Amniotic stem cell (primary cell): ENCODE results near the gene PRKD3.

Experiments used
- DNase-seq: peaks from one replicate; lab custom pipeline; 2025; lab: John Stamatoyannopoulos, UW

The PRKD3 gene

DNA sequence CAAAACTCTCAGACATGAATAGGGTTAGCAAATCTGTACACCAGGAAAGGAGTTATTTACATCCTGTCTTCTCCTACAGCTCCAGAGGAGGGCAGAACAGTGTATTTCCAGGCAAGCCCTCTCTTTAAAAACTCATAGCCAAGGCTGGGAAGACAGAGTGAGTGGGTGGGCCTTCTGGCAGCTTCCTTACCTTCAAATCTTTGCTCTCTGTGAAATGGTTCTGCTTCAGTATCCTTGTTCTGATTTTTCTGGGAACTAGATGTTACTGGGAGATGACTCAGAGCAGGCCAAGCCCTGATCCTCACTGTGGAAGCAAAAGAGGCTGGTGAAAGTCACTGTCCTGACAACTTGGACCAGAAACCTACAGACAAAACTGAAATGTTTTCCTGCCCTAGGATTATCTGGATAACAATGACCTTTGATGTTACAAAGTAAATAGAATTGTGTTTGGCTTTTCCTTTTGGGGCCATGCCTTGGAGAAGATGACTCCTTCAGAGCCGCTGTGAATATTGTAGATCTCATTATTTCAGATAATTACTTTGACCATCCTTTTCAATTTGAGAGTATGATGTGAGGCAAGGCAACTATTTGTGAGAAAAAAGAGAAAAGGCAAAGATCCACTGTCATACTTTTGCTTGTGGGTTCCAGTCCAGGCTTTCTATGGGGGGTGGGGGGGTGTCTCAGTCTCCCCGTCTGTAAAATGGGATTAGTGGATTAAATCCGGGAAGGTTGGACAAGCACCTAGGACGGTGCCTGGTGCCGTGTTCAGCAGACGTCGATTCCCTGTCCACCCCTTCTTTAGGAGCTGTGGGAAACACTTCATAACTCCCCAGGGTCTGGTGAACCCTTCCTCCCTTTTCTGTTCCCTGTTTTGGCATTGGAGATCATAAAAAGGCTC is 19.2 kb upstream of the PRKD3 start:
- DNase-seq: no peak

DNA sequence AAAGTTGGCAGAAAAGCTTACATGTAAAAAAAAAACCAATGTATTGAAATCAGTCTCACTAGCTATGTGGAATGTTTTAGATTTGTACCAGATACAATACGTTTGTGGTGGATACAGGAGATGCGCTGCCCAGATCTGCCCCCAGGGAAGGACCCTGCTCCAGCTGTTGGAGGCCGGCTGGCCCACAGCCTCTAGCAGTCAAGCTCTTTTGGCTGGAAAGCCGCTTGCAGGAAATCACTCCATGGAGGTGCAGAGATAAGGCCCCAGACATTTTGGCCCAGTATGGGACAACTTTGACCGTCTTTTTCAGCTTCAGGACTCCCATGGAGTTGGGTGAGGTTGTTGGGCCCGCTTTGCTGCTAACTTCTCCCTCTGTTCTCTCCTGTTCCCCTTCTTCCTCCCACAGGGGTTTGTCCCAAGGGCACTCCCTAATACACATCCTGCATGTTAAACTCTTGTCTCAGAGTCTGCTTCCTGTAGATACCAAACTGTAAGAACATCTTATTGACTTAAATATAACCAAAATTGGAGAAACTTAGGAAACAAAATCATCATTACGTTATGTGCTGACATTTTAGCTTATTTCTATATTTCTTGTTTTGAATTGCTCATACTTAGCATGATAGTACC is 18.1 kb upstream of the PRKD3 start:
- DNase-seq: no peak

DNA sequence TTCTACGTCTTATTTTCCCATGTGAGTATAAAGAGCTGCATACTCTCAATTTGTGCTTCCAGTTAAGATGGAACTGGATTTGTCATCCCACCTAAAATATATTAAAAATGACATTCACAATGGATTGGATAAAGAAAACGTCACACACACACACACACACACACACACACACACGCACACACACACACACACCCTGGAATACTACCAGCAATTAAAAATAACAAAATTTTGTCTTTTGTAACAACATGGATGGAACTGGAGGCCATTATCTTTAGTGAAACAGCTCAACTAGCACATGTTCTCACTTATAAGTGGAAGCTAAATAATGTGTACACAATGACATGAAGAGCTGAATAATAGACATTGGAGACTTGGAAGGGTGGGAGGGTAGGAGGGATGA is 16.0 kb upstream of the PRKD3 start:
- DNase-seq: no peak

DNA sequence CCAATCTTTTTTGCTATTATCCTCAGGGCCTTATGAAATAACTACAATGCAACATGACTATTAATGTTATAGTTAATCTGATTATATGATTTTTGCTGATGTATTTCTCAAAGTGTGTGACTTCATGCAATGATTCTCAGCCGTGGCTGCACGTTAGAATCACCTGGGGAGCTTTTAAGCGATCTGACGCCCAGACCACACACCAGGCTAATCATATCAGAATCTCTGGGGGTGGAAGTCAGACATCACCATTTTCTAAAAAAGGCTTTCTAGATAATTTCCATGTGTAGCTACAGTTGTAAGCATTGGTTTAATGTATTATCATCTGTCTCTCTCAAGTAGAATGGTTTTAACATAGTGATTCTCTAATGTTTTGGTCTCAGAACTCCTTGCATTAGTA is 14.3 kb upstream of the PRKD3 start:
- DNase-seq: no peak

DNA sequence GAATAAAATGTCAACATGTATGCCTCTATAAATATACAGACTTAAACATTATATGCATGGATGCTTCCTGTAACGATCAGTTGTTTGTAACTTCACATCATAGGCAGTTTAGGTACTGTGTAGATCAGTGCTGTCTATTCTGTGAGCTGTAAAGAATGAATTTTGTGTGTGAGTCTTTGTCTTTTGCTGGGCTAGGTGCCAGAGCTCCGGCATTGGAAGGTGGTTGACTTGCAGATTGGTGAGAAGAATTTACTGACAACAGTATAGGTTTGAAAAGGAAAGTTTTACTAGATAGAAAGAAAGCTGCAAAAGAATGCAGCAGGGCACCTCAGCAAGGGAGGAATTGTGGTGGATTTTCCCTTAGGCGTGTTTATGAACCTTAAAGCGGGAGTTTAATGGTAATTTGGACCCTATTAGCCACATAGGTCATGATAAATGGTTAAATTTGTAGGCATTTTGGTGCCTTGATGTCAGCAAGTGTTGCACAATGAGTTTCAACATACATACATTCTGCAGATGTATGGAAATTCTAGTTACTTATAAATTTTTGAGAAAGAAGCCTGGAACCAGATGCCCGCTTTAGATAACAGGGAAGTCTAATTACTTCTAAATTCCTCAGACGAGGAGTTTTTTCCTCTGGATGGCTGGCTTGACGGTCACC is 13.1 kb upstream of the PRKD3 start:
- DNase-seq: no peak

DNA sequence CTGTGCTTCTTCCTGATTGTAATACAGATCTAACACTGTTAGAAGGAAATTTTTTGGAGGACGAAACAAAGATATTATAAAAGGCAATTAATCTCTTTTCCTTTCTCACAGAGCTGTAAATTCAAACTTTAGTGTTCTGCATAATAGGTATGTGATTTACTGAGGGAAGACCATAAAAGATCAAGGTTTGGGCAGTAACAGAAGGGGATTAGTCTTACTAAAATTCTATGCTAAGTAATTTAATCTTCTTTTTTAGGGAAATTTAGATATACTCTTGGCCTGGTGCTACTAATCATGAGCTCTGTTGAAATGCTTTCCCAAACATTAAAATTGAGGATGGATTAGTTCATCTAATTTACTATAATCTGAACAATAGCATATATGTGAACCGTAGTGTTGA is 11.0 kb upstream of the PRKD3 start:
- no peak for DNase-seq

DNA sequence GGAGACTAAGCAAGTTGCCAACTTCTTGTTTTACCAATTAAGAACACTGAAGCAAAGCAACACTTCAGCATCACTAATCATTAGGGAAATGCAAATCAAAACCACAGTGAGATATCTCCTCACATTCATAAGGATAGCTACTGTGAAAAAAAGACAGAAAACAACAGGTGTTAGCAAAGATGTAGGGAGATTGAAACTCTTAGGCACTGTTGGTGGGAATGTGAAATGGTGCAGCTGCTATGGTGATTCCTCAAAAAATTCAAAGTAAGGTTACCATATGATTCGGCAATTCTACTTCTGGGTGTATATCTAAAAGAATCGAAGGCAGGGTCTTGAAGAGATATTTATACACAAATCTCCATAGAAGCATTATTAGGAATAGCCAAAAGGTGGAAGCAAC is 8.6 kb upstream of the PRKD3 start:
- DNase-seq: no peak

DNA sequence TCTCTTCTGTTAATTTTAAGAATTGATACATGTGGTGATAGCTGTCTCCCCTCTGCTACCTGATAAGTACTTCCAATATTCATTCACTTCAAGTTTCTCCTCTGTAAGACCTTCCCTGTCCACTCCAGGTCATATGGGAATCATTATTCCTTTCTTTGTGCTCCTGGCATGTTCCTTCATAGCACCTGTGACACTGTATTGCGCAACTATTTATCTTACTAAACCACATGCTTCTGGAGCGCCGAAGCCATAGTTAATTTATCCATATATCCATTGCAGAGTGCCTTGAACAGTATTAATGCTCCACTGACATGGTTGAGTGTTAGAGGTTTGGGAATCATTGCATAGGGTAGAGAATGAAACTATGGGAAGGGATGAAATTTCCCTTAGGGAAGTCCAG is 7.9 kb upstream of the PRKD3 start:
- DNase-seq: no peak

DNA sequence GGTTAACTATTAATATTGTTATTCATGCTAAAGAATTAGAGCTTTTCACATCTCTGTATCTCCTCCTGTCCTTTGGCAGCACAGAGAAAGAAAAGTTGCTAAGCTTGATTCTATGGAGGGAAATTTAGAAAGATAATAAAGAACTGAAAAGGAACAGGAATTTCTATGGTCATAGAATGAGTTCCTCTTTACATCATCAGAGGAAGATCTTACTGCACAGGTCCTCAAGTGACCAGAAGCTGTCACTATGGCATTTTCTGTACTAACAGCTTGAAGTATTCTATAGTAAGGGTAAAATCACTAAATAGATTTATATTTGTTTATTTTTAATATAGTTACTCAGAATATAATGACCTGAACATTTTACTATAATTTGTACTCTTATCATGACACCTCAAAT is 6.0 kb upstream of the PRKD3 start:
- DNase-seq: no peak

DNA sequence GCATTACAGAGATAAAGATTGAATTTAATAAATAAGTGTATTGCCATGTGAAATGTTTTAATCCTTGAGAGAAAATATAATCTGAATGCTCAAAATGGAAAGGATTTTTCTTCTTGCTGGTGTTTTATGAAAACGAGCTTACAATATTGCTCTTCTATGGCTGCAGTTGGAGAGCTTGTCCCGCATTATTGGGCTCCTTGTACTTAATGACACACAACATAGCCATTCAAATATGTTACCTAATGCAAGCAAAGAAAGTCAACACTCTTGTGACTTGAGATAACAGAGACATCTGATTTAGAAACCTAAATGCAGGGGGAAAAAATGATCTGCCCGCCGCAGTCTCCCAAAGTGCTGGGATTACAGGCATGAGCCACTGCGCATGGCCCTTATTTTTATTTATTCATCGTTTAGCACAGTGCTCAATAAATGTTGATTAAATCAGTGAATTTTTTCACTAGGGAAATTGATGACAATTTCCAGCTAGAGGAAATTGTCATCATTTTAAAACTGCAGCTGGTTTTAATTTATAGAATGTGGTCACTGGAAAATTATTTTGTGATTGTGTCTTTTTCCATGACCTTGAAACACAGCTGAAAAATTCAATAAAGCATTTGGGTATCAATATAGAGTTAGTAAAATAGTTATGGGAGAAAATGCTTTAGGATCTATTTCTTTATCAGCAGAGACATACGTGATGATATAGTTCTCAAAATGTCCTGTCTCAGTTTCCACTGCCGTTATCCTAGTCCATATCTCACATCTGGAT is 2.4 kb upstream of the PRKD3 start:
- no peak for DNase-seq

DNA sequence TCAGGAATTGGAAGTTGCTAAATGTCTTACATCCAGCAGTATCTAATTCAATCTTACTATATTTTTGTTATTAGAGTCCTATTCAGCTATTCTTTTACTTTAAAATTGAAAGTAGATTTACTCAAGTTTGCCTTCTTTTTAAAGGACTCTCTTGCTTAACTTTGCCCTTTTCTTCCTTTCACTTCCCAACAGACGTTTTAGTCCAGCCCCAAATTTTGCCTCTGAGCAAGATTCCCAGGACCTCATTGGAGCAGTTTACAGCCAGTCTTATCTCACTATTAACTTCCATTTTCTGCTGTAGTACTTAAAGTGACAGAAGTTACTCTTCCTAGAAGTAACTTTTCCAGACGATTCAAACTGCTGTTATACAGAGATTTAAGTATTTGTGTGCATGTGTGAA is 1.7 kb upstream of the PRKD3 start:
- peak; percentile 38 for DNase-seq

DNA sequence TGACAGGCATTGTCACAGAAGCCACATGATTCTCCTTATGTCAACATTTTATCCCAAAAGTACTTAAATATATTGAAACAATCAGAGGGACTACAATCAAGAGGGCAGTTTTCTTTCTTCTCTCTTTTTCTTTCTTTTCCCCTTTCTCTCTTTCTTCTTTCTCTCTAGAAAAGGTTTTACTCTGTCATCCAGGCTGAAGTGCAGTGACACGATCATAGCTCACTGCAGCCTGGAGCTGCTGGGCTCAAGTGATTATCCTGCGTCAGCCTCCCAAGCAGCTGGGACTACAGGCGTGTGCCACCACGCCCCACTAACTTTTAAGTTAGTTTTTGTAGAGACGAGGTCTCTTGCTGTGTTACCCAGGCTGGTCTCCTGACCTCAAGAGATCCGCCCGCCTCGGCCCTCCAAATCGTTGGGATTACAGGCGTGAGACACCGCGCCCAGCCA is 1.0 kb upstream of the PRKD3 start:
- no peak for DNase-seq

DNA sequence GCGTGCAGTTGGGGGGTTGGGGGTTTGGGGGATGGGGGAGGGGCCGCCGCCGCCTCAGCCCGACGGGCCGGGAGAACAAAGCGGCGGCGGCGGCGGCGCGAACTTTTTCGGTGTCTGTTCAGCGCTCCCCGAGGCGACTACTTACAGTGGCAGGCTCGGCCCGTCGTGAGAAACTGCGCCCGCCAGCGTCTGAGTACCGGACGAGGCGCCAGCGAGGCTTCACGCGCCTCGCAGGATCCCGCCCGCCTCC is 172 bp downstream of the PRKD3 start:
- DNase-seq: no peak

DNA sequence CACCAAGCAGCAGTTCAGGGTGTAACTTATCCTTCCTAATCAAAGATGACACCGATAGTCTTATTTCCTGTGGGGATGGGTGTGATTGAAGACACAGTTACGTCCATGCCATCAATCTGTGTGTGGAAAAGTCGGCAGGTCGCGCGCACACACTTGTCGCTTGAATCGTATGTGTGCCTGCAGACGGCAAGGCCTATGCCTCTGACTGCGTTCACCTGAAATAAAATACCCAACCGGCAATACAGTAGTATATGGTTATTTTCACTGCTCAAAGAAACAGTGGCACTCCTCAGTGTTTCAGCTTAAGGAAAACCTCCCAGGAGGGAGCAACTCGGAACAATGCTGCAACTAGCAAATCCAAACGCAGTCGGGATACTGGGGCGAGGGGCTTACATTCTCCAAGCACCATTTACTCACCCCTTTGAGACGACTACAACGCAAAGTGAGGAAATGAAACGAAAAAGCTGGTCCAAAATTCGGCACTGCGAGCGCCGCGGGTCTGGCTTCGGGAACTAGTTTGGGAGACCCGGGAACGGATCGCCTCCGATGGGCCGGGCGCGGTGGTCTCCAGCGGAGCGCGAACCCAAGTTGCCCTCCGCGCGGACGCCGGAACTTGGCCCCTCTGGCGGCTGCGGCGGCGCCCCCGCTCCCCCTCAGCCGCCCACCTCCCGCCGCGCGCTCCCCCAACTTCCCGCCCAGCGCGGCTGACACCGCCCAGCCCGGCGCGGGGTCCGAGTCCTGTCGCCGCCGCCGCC is 675 bp downstream of the PRKD3 start:
- DNase-seq: no peak

DNA sequence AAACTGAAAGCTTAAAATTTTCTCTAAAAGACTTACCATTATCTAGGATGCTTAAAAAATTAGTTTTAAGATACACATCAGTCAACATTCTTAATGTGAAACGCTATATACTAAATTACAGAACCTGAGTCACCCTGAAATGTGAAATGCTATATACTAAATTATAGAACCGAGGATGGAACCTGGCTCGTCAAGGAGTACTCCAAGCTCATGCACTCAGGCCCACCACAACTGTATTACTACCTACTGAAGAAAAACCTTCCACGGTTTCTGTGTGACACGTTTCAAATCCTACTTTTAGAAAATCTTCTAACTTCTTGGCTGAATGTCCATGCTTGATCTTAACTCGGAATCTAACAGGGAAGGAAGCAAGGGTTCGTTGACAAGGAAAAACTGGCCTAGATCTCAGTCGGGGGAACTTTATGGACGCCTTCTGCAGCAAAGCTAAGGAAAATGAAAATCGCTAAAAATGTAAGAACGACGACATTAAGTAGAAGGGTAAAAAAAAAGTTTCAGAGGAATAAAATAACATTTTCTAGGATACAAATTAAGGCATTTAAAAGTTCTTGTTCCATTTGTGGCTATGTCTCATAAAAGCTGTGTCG is 1.4 kb downstream of the PRKD3 start:
- DNase-seq: no peak

DNA sequence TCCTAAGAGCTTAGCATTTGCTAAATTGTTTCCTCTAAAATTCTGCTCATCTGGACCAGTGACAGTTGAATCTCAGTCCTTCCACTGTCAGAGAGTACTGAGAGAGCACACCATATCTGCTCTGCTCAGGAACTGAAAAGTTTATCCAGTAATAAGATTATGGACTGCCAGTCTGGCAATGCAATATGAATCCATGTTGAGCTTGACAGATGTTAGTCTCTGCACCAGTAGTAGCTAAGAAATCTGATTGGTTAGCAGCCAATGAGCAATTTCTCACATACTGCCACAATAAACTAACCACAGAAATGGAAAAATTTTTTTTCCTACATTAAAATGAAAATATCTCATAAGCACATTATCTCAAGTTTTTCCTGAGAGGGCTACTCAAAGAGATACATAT is 2.3 kb downstream of the PRKD3 start:
- no peak for DNase-seq

DNA sequence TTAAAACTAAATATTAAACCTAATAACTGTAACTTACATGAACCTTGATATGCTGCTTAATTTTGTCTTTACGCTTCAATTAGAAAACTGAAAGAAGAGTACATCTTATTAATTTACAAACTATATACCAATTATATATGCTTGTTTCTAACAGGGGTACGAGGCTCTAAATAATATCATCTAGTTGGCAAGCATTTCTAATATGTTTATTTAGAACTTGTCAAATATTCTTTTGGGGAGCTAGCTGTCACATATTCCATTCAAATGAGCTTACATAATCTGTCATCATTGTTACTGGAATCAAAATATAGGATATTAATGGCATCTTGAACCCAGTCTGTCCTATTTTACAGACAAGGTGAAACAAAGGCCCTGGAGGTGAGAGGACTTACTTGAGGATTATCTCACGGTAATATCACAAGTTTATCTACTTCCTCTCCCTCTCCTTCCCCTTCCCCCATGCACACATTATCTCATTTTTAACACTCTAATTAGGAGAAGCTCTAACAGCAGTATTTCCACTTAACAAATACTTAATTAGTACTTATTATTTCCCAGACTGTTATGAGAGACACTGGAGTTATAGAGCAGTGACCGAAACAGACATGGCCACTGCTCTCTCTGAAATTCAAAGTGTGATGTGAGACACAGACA is 3.5 kb downstream of the PRKD3 start:
- no peak for DNase-seq

DNA sequence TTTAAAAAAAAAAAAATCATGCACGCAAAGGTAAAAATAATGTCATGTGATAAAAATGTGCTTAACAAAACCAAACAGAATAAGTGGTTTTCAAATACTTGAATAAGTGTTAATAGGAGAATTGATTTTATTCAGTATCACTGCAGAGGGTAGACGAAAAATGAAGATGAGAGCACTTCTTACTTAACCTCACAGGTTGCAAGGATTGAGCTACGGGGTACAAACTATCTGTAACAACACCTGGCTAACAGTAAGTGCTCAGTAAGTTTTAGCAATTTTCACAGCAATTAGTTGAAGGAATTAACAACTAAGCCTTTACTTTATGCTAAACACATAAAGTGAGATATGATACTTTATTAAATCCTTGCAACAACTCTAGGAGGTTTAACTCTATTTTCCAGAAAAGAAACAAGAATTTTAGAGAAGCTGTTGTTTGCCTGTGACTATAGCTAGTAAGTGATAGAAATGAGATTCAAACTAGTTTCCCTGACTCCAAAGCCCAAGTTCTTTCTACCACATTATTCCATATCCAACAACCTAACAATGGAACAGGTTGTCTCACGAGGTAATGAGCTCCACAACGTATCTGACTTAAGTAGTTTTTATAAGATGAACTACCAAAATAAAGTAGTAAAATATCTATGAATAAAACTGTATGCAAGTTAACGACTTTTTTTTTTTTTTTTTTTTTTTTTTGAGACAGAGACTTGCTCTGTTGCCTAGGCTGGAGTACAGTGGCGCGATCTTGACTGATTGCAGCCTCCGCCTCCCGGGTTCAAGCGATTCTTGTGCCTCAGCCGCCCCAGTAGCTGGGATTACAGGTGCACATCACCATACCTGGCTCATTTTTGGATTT is 4.7 kb downstream of the PRKD3 start:
- DNase-seq: no peak

DNA sequence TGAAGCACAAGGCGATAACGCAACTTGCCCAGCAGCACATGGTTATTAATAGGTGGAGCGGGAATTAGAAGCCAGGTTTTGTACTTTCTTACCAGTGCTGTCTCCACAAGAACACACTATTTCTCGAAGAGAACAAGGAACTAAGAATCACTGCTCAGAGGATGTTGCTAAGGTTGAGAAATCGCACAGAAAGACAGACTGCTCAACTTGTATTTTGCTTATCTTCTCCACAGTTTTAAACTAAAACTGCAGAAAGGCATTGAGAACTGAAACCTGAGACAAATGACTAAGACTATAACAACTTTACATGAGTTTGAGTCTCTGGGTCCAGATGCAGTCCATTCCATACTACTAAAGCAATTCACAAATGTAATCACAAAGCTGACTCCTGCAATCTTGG is 6.2 kb downstream of the PRKD3 start:
- no peak for DNase-seq

DNA sequence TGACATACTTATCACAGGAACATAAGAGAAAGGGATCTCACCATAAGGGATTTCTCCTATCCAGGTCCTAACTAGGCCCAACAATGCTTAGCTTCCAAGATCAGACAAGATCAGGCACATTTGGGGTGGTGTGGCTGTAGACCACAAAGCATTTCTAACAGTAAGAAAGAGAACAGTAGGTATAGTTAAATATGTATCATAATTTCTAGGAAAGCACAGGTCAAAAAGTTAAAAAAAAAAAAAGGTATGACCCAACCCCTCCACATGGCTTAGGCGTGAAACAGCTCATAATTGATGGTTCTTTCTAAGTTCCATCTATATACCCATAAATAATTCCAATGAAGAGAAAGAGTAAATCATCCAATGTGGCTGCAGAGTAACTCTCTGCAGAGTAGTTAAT is 6.9 kb downstream of the PRKD3 start:
- no peak for DNase-seq
